Left ventricle myocardium inferior (tissue), 1 donor: ENCODE results near the gene CHSY1. TPM values are rescaled to one million over a fixed set of nuclear protein-coding genes. Genes with fewer than 3 reads are reported as not detected.
A peak's percentile ranks its signal among the peaks of the same experiment; 100 is the strongest.

ENCODE experiments used
- DNase-seq: peaks from one replicate; pipeline ENCODE4 v3.0.0-alpha.2; 2020
- H3K27ac ChIP-seq: fragments of 200-600 bp; replicated peaks from 2 replicates; pipeline ENCODE4 v1.8.0; 2021
- H3K27me3 ChIP-seq: fragments of 200-600 bp; 2 replicates; pipeline ENCODE4 v1.8.0; 2021; ENCODE audit warnings: low read depth
- H3K36me3 ChIP-seq: fragments of 200-600 bp; 2 replicates; pipeline ENCODE4 v1.8.0; 2021
- H3K4me1 ChIP-seq: fragments of 200-600 bp; 2 replicates; pipeline ENCODE4 v1.8.0; 2021
- H3K4me3 ChIP-seq: fragments of 200-600 bp; 2 replicates; pipeline ENCODE4 v1.8.0; 2021; ENCODE audit warnings: mild to moderate bottlenecking, moderate library complexity
- H3K9me3 ChIP-seq: fragments of 200-600 bp; replicated peaks from 2 replicates; pipeline ENCODE4 v1.8.0; 2021
- CTCF ChIP-seq: fragments of 200-600 bp; IDR thresholded peaks from 2 replicates; pipeline ENCODE4 v1.8.0; 2021; ENCODE audit warnings: antibody characterized with exemption, mild to moderate bottlenecking, borderline replicate concordance
- intact Hi-C: fragments of 100-400 bp; cut with micrococcal nuclease; formaldehyde crosslinking; loops from one replicate; pipeline ENCODE4 v1.11.0; 2022
- total RNA-seq: library from RNA; stranded (reverse); fragmentation: NEBNext Ultra II Directional; extraction: Animal tissue kit (Norgen Biotek cat#: 25700); gene quantifications from one replicate; pipeline ENCODE4 v1.2.1, GENCODE V29; 2021
- donor health status: DM: no; HTN: yes; CAD: no; lungs with severe emphysema.

Gene CHSY1
- total RNA-seq, 1 donor from 2014 or later = 15.1 TPM

DNA sequence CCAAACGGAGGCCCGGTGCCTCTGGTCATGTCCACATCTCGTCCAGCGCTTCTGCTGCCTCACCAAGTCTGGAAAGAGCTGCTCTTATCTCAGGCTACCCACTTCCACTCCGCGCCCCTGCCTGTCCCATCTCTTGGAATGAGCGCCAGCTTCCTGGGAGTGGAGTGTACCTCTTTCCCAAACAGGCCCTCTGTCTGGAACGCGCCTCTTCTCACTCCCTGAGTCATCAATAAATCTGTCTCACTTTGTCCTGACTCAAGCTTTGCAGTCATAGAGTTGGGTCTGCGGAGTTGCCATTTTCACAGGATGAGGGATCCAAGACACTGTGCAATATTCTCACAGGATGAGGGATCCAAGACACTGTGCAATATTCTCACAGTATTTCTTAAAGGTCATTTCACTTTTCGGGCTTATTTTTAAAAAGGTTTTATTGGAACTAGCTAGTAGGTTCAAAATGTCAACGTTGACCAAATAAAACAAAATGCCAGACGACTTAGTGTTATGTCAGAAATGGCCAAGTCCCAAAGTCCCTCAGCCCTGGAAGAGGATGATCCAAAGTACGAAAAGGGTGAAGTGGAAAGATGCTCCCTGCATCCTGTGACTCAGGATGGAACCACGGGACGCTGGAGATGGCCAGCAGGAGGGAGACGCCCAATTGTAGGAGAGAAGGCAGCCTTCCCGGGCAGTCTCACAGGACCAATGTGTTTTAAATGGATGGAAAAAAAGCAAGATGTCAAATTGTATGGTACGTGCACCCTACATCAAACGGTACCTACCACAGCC lies 81.1 kb downstream of the CHSY1 start:
- Histone ChIP-seq H3K4me1 (peaks cover 68% of the 10 kb centered on the region), H3K27me3 (no peaks in the 10 kb centered on the region), H3K9me3 (peaks cover 11% of the 10 kb centered on the region), H3K36me3 (peaks cover 18% of the 10 kb centered on the region), H3K4me3 (no peak overlapping the region), H3K27ac (peak overlapping the region; percentile 29)
- no peak for DNase-seq
- intact Hi-C loops = no loop called here
- no peak for TF ChIP-seq CTCF

- H3K4me3 ChIP-seq = no peak overlapping the region
- no peak for TF ChIP-seq CTCF
- DNase-seq = no peak
- intact Hi-C loops = no loop called here
- H3K36me3 ChIP-seq = peaks cover 18% of the 10 kb centered on the region
- peak overlapping the region; percentile 94 for H3K27ac ChIP-seq
- H3K4me1 ChIP-seq = peaks cover 59% of the 10 kb centered on the region
- no peaks in the 10 kb centered on the region for H3K27me3 ChIP-seq
- peaks cover 22% of the 10 kb centered on the region for H3K9me3 ChIP-seq
Observed at GRCh38 chr15:101169495-101170071, 82.3 kb downstream of the CHSY1 start.

- Histone ChIP-seq H3K4me1 (peaks cover 55% of the 10 kb centered on the region), H3K4me3 (peak overlapping the region; percentile 41), H3K36me3 (peaks cover 18% of the 10 kb centered on the region), H3K27me3 (no peaks in the 10 kb centered on the region), H3K27ac (peak overlapping the region; percentile 94), H3K9me3 (peaks cover 28% of the 10 kb centered on the region)
- DNase-seq = no peak
- intact Hi-C loops = no loop called here
- TF ChIP-seq CTCF = no peak
Observed at GRCh38 chr15:101168898-101169494, 82.9 kb downstream of the CHSY1 start.

- peak; percentile 56 for DNase-seq
- H3K27ac ChIP-seq = peak overlapping the region; percentile 94
- H3K9me3 ChIP-seq = peaks cover 31% of the 10 kb centered on the region
- H3K4me1 ChIP-seq = peaks cover 51% of the 10 kb centered on the region
- no peaks in the 10 kb centered on the region for H3K27me3 ChIP-seq
- TF ChIP-seq CTCF = no peak
- H3K36me3 ChIP-seq = peaks cover 18% of the 10 kb centered on the region
- H3K4me3 ChIP-seq = peak overlapping the region; percentile 41
- intact Hi-C loops = no loop called here
Observed at GRCh38 chr15:101168463-101168824, 83.4 kb downstream of the CHSY1 start.

DNA sequence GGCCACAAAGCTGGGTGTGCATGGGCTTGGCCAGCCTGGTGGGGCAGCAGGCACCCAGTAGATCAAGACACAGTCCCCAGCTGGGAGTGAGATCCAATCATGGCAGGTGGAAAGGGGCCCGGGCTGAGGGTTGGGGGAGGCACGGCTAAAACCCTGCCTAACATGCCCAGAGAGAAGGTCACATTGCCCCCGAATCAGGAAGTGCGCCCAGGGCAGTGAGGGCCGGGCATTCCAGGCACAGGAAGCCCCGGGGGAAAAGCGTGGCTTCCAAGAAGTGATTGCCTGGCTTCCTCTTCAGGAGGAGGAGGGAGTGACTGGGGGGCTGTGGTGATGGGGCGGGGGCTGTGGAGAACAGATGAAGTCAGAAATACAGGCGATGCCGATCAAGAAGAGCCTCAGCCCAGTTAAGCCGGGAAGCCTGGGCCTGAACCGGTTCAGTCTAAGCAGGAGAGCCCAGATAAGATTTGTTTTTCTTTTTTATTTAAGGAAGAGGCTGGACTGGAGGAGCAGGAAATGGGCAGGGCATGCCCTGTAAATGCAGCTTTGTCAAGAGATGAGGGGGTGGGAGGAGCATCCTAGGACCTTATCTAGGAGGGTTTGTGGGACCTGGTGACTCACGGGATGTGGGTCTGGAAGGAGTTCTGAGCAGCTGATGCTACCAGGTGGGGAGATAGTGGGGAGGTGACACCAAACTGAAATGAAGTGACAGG lies 83.9 kb downstream of the CHSY1 start:
- Histone ChIP-seq H3K36me3 (peaks cover 18% of the 10 kb centered on the region), H3K27ac (peak overlapping the region; percentile 94), H3K9me3 (peaks cover 31% of the 10 kb centered on the region), H3K27me3 (no peaks in the 10 kb centered on the region), H3K4me1 (peaks cover 56% of the 10 kb centered on the region), H3K4me3 (peak overlapping the region; percentile 41)
- TF ChIP-seq CTCF = no peak
- DNase-seq = peak; percentile 72
- intact Hi-C loops = no loop called here
